ENCODE results near the gene GSDMA. TPM values are rescaled to one million over a fixed set of nuclear protein-coding genes. Genes with fewer than 3 reads are reported as not detected.

Gene GSDMA, protein sequence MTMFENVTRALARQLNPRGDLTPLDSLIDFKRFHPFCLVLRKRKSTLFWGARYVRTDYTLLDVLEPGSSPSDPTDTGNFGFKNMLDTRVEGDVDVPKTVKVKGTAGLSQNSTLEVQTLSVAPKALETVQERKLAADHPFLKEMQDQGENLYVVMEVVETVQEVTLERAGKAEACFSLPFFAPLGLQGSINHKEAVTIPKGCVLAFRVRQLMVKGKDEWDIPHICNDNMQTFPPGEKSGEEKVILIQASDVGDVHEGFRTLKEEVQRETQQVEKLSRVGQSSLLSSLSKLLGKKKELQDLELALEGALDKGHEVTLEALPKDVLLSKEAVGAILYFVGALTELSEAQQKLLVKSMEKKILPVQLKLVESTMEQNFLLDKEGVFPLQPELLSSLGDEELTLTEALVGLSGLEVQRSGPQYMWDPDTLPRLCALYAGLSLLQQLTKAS
- 1.5 TPM for total RNA-seq

DNA sequence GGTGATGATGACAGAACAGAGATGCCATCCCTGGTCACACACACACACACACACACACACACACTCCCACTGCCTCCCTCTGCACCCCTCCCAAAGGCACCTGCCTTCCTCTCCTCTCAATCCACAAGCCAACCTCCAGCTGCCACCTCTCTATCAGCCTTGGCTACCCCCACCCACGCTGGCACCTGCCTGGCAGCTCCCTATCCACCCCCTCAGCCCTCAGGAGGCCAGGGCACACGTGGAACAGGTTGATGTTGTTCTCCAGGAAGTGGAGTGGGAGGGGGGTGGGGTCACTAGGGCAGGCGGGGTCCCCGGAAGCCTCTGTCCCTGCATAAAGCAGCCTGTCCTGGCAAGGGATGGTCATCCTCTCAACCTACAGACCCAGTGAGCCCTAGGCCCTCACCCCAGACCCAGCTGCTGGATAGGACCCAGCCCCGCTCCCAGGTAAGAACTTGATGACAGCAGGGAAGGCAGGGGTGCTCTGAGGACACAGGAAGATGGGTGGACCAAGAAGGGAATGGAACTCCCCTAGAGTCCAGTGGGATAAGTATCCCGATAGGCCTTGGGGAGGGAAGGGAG is at the start of gene GSDMA:
TSS of gene GSDMA (plus strand) at position 363 of the 579 bp plus-strand sequence. CDS start 2,684 bp downstream, outside the sequence.
- intact Hi-C loops (cut with DNase I), result no loop called here
- ATAC-seq (no peak), DNase-seq (ENCODE audit: low spot score) (no peak)

DNA sequence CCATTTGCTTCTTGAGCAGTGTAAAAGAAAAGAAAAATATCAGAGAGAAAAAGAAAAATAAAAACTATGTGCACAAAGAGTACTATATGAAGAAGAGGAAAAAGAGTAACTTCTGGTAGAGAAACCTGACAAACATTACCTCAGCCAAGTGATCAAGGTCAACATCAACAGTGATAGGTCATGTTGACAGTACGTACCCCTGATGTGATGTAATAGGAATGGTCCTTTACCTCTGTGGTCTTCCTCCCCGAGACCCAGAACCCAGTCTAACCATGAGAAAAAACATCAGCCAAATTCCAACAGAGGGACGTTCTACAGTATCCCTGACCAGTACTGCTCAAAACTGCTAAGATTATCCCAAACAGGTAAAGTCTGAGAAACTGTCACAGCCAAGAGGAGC is 48.8 kb upstream of the GSDMA start:
- no peak for ATAC-seq
- DNase-seq (ENCODE audit: low spot score), result no peak
- intact Hi-C loops (cut with DNase I), result no loop called here

DNA sequence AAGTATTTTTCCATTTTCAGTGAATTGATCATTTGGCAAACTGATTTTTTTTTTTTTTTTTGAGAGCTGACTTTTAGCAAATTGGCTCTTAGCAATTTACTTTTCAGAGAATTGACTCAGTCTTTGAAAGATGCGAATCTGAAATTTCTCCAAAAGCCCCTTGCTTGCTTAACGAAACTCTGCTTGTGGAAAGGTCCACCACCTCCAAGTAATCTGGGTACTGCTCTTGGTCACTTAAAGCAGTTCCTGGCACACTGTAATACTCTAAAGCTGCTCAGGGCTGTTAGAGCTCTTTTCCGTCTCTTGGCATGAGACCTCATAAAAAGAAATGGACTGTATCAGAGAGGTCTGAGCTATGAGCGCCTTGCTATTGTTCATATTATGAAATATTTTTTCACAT is 47.2 kb upstream of the GSDMA start:
- ATAC-seq (no peak), DNase-seq (ENCODE audit: low spot score) (no peak)
- intact Hi-C loops (cut with DNase I), result no loop called here

DNA sequence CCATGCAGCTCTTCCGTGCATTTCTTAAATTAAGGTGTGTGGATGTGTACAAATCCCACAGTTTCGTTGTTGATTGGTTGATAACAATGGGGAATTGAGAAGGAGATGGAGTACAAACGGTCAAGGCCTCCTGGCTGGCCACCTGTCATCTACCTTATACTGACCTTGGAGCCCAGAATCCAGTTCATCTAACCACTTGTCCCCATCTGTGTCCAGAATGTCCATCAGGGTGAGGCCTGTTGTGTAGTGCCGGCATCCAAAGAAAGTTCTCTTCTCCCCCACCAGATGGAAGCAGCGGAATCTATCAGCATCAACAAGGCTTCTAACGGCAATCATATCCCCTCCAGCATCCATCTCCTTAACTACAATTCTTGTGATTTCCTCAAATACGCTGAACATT is 45.9 kb upstream of the GSDMA start:
- intact Hi-C loops (cut with DNase I), result no loop called here
- no peak for DNase-seq (ENCODE audit: low spot score)

DNA sequence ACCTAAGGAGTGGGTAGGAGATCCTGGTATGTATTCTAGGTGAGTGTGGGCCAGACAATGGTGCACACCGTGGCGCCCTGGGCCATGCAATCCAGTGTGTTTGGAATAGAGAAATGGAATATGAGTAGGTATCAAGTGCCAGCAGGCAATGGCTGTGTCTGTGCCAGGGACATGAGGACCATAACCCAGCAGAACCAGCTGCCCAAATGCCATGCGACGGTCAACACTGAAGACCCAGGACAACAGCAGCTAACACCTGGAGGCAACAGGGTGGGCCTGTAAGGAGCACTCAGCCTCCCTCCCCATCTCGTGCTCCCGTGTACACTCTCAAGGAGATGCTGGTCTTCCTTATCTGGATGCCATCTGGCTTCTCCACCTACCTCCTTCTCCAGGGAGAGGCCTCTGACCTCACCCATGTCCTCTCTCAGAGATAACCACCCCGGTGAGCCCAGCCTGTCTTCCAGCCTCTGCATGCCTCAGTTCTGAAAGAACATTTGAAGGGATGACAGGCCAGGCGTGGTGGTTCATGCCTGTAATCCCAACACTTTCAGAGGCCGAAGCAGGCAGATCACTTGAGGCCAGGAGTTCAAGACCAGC is 43.6 kb upstream of the GSDMA start:
- no peak for DNase-seq (ENCODE audit: low spot score)
- intact Hi-C loops (cut with DNase I), result no loop called here
- ATAC-seq, result no peak

More for the DNA sequence above, 45.9 kb upstream of the GSDMA start:
- ATAC-seq, result no peak

DNA sequence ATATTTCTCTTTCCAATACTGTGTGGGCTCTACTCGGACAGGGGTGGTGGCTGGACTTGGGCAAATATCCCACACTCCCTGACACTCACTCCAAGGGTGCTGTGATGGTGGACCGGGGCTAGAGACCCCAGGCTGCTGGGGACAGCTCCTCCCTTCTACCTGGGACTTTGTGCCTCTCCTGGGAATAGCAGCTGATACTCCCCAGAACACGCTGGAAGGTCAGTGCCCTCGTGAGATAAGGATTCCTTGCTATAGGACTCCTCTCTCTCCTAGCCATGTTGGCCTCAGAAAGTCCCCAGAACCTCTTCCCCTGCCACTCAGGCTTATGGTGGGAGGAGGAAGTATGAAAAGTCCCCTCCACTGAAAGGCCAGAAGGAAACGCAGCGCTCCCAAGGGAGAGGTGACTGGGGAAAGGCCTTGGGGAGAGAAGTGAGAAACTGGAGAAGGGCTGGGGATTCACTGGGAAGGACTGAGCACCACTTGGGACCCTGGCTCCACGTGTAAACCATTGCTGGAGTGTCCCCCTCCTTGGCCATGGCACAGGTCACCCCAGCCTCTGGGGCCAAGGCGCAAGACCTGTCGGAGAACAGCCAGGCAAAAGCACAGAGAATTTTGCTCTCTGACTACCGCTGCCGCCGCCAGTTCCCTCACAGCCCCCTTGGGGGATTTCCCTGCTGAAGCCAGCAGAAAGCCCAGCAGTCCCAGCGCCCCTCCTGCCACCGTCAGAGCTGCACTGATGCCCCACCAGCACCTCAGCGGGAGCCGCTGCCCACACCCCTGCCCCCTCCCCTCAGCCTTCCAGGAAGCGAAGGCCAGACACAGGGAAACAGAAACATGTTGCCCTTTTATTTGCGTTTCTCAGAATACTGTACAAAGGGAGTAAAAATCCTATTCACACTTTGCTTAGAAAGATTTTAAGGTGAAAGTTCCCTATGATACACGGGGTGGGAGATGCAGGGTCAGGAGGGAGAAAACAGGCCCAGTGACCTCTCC is 42.3 kb upstream of the GSDMA start:
- no peak for ATAC-seq
- intact Hi-C loops (cut with DNase I), result no loop called here
- DNase-seq (ENCODE audit: low spot score), result no peak

DNA sequence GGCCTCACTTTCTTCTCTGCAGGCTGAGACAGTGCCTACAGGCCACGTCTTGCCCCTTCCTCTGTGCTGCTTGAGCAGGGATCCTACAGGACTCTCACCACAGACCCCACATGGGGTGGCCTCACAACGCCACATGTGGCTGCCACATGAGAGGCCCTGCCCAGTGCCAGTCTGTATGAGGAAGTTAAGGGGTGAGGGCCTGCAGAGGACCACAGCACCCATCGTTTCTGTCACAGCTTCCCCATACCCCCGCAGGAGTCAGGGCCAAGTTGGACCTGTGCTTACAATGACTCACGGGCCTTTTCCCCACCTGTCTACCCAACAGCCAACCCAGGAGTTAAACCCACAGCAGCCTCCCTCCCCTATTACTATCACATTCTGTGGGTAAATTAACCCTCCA is 41.5 kb upstream of the GSDMA start:
- intact Hi-C loops (cut with DNase I), result no loop called here
- no peak for DNase-seq (ENCODE audit: low spot score)
- no peak for ATAC-seq

DNA sequence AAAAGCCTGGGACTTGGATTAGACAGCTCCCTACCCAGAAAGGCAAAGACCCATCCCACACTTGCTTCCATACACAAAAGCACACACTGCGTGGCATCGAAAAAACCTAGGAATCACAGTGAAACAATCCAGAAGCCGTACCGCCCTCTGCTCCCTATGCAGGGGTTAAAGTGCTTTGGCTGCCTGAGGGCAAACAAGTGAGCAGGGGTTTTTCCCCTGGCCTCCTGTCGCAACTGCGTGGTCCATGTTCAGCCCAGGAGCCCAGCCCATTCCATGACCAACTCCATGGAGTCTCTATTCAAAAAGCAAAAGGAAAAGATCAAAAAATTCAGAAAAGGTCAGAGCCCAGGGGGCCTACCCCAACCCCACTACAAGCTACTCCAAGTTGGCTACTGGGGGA is 40.8 kb upstream of the GSDMA start:
- intact Hi-C loops (cut with DNase I), result no loop called here
- no peak for DNase-seq (ENCODE audit: low spot score)
- ATAC-seq, result no peak

DNA sequence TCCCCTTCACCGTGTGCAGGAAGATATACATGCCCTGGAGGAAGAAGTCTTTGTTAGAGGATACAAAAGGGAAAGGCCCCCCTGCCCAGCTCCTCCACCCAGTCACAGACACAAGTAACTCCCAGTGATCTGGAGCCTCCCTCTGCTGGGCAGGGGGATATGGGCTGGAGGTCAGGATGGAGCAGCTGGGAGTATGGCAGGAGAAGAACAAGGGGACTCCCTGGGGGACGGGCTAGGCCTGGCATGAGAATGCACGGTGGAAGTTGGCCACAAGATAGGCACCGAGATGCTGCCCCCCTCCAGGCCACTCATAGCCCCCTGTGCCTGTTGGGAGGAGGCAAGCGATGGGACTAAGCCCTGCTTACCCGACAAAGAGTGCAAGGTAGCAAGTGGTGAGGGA is 39.6 kb upstream of the GSDMA start:
- intact Hi-C loops (cut with DNase I), result no loop called here
- DNase-seq (ENCODE audit: low spot score), result no peak
- ATAC-seq, result no peak

DNA sequence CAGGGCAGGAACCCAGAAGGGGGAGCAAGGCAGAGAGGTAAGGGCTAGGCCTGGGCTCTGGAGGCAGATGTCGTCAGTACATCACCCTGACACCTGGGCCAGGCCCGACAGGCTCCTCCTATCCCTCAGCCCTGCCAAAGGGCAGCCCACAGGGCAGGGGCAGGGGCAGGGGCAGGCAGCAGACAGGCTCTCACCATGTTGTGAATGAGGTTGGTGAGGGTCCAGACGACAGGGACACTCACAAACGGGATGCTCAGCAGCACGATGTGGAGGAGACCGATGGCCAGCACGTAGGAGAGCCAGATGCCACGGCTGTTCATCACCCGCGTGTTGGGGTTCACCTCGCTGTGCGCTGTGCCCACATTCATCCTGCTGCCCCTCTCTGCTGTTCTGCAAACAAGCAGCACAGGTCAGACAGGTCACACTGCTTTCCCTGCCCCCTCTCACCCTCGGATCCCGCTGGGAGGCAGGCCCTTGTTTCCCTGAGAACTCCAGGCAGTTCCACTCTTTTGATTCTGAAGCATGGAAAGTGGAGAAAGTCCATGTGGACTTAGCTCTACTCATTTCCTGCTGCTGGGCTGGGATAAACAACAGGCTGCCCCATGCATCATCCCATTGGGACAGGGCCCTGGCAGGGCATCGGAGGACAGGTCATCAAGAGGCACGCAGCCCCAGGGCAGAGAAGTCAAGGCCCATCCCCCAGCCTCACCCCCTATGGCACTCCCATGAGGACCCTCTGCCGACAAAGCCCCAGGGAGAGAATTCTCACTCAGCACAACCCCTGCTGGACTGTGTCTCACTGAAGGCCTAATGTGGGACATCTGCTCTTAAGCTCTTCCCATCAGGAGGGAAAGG is 38.7 kb upstream of the GSDMA start:
- DNase-seq (ENCODE audit: low spot score) (no peak), ATAC-seq (no peak)
- intact Hi-C loops (cut with DNase I), result no loop called here

DNA sequence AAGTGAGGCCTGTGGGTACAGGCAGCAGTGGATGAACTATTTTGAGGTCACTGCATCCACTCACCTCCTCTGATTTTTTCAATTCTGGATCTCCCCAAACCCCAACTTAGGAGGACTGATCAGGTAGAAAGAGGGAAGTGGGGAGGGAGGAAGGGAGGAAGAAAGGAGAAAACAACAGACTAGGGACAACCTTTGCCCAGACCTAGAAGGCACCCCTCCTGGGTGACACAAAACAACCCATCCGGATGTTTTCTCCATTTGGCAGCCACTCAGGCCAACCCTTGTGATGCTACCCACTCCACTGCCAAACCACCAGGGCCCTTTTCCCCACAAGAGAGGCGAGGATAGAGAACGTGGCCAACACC is 38.1 kb upstream of the GSDMA start:
- intact Hi-C loops (cut with DNase I), result no loop called here
- no peak for DNase-seq (ENCODE audit: low spot score)
- ATAC-seq, result no peak

DNA sequence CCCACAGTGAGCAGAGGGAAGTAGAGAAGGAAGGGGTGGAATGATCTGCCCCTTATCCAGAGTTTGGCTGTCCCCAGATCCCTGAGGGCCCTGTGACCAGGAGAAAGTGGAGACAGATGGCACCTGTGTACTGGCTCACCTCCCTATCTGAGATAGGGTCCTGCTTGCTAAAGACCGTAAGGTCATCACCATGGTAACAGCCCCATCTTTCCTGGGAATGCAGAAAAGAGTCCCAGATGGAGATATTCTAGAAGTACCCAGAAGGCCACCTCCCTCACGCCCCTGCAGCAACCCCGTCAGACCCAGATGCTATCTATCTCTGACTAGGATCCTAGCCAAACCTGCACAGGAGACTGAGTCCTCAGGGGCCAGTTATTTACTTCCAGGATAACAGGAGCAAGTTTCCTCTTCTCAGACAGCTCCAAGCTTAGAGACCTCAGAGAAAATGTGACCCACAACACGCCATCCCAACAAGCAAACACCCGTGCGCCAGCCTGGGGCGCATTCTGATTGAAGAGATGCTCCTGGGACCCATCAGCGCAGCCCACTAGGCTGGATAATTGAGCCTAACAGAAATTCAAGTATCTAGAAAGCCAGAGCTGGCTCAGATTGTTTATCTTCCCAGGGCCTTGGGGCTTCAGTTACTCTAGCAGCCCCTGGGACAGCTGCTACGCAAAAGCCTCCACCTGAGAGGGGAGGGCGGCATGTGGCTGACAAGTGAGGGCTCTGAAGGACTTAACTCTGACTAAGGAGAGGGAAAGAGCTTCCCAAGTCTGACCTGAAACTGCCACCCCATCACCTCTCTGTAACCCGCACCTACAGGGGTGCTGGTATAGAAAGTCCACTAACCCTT is 37.3 kb upstream of the GSDMA start:
- ATAC-seq, result no peak
- intact Hi-C loops (cut with DNase I), result no loop called here
- DNase-seq (ENCODE audit: low spot score), result no peak

DNA sequence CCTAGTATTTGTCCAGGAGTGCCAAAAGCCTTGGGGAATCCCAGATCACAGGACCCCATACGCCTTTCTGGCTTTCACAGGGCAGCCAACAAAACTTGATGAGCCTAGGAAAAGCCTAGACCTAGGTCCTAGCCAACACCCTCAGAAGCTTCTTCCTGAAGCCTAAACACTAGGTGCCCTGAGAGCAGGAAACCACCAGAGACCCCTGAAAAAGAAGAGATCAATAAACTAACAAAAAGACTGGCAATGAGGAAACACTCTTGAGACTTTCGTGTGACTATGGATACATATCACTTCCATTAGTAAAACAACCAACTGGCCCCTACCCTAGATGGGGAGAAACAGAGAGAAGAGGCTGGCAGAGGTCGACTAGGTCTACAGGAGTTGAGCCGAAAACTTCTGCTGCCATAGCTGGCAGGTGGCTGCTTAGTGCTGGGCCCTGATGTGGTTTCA is 36.6 kb upstream of the GSDMA start:
- intact Hi-C loops (cut with DNase I), result no loop called here
- no peak for ATAC-seq
- no peak for DNase-seq (ENCODE audit: low spot score)

DNA sequence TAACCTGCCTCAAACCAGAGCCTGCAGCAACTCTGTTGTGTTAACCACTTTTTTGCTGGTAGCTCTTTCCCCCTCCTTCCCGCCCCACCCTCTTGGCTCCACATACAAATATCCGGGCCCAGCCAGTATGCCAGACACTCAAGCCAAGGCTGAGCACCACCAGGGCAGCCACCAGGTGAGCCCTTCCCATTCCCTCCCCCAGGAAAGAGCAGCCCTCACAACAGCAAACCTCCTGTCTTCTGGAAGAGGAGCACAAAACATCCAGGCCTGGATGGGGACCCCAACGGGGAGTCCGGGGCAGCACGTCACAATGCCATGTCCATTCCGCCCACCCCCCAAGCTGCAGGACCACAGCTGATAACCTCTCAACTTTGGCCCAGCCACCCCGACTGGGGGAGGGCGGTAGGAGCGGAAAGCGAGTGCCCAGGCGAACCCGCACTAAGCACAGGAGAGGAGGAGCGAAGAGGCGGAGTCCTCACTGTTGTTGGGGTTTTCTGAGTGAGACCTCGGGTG is 36.2 kb upstream of the GSDMA start:
- intact Hi-C loops (cut with DNase I), result no loop called here
- DNase-seq (ENCODE audit: low spot score) (no peak), ATAC-seq (peak; percentile 37)

DNA sequence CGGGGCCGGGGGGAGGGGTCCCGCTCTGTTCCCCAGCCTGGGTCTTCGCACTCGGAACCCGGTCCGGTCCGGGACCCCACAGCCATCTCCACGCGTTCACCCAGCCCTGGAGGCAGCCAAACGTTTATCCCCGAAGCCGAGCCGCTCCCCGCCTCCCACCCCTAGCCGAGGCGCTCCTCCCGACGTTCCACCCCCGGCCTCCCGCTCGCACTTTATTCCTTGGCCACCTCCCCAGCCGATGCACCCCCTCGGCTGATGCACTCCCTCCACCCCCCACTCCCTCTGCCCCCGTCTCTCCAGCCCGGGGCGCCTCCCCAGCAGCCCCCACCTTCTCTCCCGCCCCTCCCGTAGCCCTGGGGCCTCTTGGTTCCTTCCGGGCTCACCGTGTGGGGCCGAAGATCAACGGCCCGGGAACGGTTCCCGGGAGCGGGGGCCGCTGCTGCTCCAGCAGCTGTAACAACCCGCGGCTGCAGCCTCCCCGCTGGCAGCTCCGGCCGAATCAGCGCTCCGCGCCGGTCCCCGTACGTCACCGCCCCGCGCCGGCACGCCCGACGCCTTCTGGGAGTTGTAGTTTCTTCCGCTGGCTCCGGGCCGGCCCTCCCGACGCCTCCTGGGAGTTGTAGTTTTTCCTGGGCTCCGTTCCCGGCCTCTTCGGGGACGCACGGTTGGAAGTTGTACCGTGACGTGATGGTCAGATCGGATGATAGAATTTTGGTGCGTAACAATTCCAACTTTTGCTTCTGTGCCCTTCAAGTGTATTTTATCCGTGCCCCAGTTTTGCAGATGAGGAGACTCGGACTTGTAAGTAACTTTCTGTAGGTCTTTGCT is 35.5 kb upstream of the GSDMA start, which contains the start of the genes LRRC3C and ORMDL3:
TSS of gene LRRC3C (plus strand) at position 632 of the 828 bp plus-strand sequence. CDS start 13,792 bp downstream, outside the sequence.
TSS of gene ORMDL3 (minus strand) at position 501 of the 828 bp plus-strand sequence. CDS start 3,398 bp downstream, outside the sequence.
- intact Hi-C loops (cut with DNase I), result no loop called here
- DNase-seq (ENCODE audit: low spot score) (peak; percentile 97), ATAC-seq (peak; percentile 97)

All from sciatic nerve (tissue), 2 donors.